GM19240 (cell line): ENCODE results near the gene RSPRY1.
"Not testable (repeated sequence)": the region's sequence is repeated elsewhere in the genome, so short reads cannot be mapped to it uniquely, and the experiment has no call there.

Experiments used
- DNase-seq: peaks from one replicate; pipeline ENCODE4 v3.0.0; 2011; ENCODE audit warnings: low spot score; ENCODE audit not compliant: insufficient read length

The RSPRY1 gene

GRCh38 chr16:57270221-57271062 is 84.3 kb downstream of the RSPRY1 start:
- no peak for DNase-seq

GRCh38 chr16:57271063-57271345 is 84.9 kb downstream of the RSPRY1 start:
- no peak for DNase-seq

- no peak for DNase-seq
These were observed 85.9 kb downstream of the RSPRY1 start for GRCh38 chr16:57271867-57272495.

DNA sequence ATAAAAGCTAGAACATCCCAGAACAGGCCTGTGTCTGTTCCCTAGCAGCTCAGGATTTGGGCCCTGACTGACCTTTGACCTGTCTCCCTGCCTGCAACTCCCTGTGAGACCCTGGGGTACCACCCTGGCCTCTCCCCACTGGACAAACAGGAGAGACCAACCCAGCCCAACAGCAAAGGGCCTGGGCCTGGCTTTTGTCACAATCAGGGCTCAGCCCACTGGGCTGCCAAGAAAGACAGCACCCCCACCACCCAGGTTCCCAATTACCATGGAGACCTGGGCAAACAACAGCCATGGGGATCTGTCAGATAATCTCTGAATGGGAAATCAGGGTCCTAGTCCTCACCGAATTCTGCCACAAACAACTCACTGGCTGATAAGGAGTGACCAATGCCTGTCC is 87.2 kb downstream of the RSPRY1 start:
- no peak for DNase-seq

DNA sequence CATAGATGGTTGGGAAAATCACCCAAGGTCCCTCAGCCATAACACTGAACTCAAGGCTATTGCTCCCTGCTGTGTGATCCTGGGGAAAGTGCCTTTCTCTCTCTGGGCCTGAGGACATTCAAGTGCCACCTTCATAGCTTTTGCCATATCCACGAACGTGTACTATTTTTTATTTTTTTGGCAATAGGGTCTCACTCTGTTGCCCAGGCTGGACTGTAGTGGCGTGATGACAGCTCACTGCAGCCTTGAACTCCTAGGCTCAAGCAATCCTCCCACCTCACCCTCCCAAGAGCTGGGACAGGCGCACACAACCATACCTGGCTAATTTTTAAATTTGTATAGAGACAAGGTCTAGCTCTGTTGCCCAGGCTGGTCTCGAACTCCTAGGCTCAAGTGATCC is 87.7 kb downstream of the RSPRY1 start:
- DNase-seq: no peak

DNA sequence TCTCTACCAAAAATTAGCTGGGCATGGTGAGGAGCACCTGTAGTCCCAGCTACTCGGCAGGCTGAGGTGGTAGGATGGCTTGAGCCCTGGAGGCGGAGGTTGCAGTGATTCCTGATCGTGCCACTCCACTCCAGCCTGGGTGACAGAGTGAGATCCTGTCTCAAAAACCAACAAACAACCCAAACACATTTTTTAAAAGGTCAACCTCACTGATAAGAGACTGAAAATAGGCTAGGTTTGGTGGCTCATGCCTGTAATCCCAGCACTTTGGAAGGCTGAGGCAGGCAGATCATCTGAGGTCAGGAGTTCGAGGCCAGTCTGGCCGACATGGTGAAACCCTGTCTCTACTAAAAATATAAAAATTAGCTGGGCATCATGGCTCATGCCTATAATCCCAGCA is 89.8 kb downstream of the RSPRY1 start:
- DNase-seq: not testable (repeated sequence)

DNA sequence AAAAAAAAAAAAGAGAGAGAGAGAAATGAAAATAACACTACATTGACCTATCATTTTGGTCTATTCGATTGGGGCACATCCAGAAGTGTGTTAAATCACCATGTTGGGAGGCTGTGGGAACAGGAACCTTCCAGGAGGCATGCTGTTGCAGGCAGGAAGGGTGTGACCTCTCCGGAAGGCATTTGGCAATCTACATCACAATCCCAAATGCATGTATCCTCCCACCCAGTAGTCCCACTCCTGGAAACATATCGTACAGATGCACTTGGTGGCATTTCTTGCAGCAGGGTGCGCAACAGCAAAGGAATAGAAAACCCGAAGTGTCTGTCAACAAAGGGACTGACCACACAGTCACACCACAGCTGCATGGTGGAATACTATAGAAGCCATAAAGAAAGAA is 90.5 kb downstream of the RSPRY1 start:
- no peak for DNase-seq

DNA sequence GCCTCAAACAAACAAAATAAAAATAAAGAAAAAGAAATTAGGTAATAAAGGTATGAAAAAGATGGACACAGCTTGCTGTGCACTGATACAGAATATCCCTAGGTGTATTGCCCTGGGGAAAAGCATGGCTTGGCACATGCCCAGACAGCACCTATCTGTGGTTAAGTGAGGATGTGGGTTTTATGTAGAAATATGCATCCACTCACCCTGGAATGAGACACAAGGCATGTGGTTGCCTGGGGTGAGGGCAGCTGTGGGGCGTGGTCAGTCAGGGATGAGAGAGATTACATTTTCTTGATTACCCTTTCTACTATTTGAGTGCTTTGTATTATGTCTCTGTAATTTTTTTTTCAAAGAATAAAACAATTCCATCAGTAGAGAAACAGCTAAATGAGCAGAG is 91.5 kb downstream of the RSPRY1 start:
- DNase-seq: no peak

DNA sequence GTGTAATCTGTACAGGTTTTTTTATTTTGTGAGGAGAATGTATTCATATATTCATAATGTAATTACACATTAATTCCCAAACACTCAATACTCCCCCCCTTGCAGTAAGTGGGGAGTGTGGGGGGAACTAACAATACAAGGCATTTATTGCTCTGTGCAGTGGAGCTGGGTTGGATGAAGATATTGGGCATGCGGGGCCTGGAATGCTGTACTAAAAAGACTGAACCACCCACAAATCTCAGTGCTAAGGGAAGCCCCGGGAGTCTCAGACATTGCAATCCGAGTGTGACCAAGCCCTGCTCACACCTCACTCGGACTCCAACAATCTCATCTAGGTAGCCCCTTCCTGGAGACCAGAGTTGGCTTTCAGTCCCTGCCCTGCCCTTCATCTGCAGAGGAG is 92.4 kb downstream of the RSPRY1 start:
- no peak for DNase-seq

DNA sequence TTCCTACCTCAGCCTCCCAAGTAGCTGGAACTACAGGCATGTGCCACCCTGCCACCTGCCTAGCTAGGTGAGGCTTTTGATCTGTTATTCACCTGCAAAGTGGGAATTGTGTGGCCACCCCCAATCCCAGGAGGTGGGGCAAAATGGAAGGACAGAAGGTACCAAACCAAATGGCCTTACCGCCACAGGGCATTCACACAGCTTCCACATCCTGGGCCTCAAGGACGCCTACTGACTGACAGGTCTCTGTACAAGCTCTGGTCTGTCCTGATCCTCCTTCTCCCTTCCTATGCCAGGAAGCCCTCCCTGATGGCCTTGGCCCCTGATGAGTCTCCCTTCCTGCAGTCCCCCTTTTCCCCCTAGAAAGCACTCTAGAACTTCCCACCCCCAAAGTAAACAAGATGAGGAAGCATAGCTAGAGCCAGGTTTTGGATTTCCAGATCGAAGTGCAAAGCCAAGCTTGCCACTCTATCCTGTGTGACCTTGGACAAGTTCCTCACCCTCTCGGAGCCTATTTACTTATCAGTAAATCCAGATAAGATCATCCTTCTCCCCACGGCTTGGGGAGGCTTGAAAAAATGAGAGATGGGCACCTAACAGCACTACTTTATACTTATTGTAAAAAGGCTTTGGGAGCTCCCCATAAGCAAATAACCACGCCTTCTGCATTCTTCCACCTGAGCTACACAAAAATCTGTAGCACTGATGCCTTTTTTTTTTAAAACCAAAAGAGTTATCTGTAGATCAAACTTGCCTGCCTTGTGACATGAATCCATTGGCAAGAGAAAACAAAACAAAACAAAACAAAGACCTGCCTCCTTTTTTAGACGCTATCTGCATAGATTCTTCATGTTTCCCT is 93.9 kb downstream of the RSPRY1 start:
- DNase-seq: no peak

GRCh38 chr16:57281791-57282190 is 95.7 kb downstream of the RSPRY1 start:
- no peak for DNase-seq

GRCh38 chr16:57282510-57283213 is 96.5 kb downstream of the RSPRY1 start:
- DNase-seq: no peak

- DNase-seq: no peak
These were observed 97.3 kb downstream of the RSPRY1 start for GRCh38 chr16:57283214-57283958.

- DNase-seq: no peak
These were observed 97.8 kb downstream of the RSPRY1 start for GRCh38 chr16:57283959-57284208.

GRCh38 chr16:57284209-57284951 is 98.3 kb downstream of the RSPRY1 start, which contains the start of gene PLLP:
TSS of gene PLLP (minus strand) at chr16:57284672. CDS start at chr16:57284540, 132 bp downstream.
- DNase-seq: peak; percentile 54

GRCh38 chr16:57284952-57285363 is 98.8 kb downstream of the RSPRY1 start:
- DNase-seq: no peak

DNA sequence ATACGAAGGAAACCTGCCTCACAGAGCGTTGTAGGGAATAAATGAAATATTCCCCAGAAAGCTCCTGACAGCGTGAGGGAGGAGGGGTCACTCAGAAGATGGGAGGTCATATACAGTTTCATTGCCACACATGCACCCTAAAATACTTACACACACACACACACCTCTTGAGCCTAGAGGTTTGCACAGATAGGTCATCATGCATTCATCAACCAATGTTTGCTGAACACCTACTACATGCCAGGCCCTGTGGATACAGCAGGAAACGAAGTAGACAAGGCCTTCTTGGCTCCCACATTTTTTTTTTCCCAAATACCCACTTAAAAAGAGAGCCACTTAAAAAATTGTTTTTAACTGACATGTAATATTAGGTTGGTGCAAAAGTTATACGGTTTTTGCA is 99.2 kb downstream of the RSPRY1 start:
- DNase-seq: no peak

DNA sequence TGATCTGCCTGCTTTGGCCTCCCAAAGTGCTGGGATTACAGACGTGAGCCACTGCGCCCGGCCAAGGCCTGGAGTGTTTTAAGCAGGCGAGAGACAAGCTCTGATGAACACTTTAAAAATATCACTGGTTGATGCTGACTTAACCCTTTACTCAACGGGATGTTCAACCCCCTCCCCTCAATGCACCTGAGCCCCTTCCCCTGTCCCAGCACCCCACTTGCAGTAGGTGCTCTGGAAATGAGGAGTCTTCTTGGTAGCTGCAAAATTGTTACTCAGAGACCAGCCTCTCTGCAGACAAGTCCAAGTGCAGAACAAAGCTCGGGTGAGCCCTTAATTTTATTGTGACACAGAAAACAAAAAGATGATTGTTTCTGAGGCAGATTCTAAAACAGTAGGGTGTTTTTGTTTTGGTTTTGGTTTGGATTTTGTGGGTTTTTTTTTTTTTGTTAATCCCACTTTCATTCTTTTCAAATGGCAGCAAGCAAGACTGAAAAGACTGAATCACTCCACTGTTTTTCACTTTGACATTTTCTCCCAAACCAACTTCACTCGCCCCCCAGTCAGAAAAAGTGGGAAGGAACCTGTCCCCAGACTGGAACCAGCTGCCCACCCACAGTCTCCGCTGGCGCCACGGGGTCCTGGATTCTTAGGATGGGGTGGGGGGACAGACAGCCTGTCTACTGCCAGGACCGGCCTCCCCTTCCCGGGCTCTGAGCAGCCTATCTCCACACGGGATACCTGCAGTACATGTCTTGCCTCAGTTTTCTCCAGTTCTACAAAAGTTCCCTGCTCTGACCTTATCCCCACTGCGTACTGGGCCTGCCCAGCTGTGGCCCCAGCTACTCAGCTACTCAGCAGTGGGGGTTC is 103.5 kb downstream of the RSPRY1 start:
- no peak for DNase-seq
